ENCODE data around the gene MPHOSPH9. TPM values are rescaled to one million over a fixed set of nuclear protein-coding genes. Genes with fewer than 3 reads are reported as not detected.

Gene MPHOSPH9
- total RNA-seq, 4 donors from 2014 or later, result 29.7 to 39.9 (median 35.5) TPM

- no peak for TF ChIP-seq CTCF (IDR thresholded peaks at IDR 0.05; ENCODE audit: low read depth)
Observed at GRCh38 chr12:123254853-123255446, 22.0 kb upstream of the MPHOSPH9 start.

GRCh38 chr12:123253641-123254459, 20.9 kb upstream of the MPHOSPH9 start:
- TF ChIP-seq CTCF (IDR thresholded peaks at IDR 0.05; ENCODE audit: low read depth), result no peak

- TF ChIP-seq CTCF (IDR thresholded peaks at IDR 0.05; ENCODE audit: low read depth), result no peak
Observed at GRCh38 chr12:123251403-123252076, 18.6 kb upstream of the MPHOSPH9 start.

DNA sequence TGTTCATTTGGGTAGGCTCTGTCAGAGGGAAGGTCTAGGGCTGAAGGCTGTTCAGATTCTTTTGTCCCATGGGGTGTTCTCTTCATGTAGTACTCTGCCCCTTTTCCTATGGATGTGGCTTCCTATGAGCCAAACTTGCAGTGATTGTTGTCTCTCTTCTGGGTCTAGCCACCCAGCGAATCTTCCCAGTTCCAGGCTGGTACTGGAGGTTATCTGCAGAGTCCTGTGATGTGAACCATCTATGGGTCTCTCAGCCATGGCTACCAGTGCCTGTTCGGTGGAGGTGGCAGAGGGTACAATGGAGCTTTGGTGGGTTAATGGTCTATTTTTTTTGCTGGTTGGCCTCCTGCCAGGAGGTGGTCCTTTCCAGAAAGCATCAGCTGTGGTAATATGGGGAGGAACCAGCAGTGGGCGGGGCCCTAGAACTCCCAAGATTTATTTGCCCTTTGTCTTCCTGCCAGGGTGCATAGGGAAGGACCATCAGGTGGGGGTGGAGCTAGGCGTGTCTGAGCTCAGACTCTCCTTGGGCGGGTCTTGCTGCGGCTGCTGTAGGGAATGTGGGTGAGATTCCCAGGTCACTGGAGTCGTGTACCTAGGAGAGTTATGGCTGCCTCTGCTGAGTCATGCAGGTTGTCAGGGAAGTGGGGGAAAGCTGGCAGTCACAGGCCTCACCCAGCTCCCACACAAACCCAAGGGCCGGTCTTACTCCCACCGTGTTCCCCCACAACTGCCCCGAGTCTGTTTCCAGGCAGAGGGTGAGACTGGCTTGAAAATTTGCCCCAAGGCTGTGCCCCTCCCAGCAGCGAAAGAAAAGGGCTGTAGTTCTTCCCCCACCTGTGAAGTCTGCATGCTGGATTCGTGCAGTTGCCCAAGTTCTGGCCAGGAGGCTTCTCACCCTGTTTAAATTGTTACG, 17.8 kb upstream of the MPHOSPH9 start:
- no peak for TF ChIP-seq CTCF (IDR thresholded peaks at IDR 0.05; ENCODE audit: low read depth)

DNA sequence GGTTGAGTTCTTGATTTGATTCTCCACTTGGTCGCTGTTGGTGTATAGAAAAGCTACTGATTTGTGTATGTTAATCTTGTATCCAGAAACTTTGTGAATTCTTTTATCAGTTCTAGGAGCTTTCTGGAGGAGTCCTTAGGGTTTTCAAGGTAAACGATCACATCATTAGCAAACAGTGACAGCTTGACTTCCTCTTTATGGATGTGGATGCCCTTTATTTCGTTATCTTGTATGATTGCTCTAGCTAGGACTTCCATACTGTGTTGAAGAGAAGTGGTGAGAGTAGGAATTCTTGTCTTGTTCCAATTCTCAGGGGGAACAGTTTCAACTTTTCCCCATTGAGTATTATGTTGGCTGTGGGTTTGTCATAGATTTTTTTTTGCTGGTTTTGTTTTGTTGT, 12.7 kb upstream of the MPHOSPH9 start:
- no peak for TF ChIP-seq CTCF (IDR thresholded peaks at IDR 0.05; ENCODE audit: low read depth)

DNA sequence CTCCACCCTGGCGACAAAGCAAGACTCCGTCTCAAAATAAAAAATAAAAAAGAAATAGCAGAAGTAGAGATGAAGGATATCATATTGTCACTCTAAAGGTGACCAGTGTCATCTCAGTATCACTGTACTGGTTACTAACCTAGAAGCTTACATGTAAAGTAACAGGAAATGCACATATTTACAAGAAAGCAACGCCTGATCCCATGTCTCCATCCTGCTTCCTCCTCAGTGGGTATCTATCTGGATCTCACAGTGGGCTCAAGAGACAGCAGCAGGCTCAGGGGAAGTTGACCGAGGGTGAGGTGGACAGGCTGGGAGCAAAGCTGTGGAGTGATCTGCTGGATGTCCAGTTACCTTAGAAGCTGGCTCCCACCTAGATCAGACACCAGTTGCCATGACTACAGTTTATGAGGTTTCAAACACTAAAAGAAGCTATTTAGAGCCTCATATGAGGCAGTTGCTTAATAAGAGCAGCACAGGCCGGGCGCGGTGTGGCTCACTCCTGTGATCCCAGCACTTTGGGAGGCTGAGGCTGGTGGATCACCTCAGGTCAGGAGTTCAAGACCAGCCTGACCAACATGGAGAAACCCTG, 10.8 kb upstream of the MPHOSPH9 start:
- TF ChIP-seq CTCF (IDR thresholded peaks at IDR 0.05; ENCODE audit: low read depth), result no peak

Measured in subcutaneous adipose tissue (tissue), 4 donors.